ENCODE data around the gene ALOX5. TPM values are rescaled to one million over a fixed set of nuclear protein-coding genes. Genes with fewer than 3 reads are reported as not detected.

Gene ALOX5
- total and polyA plus RNA-seq, 8 donors, result 6.2 to 44.3 (median 30.8) TPM

DNA sequence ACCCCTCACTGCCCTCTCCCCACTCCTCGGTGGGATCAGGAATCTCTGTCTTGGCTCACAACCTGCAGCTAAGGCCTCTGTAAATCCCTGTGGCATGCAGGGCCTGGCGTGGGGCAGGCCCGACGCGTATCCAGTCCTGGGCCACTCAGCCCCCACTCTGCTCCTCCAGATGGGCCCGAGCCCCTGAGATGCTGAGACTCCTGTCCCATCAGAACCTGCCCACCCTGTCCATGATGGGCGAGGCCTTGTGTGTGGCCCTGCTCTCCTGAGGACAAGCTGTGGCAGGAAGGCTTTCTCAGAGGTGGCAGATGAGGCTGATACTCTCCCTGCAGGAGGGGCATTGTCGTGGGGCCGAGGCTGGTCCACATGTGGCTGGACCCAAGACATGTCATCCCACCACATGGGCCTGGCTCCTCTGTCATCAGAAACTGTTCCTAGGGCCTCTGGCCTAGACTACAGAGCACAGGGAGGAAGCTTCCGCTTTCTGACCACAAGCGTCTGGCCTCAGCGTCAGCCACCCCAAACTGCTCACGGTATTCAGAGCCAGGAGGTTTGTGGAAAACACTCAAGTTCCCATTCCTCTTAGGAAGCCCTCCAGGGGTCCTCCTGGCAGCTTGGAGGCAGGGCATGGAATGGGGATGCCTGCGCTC, 6.0 kb downstream of the ALOX5 start:
- H3K4me1 ChIP-seq, result peaks cover 0 to 15% (median 0%) of the 10 kb centered on the region in 3 donors
- no peaks in the 10 kb centered on the region for H3K9me3 ChIP-seq
- TF ChIP-seq, protein P1, sequence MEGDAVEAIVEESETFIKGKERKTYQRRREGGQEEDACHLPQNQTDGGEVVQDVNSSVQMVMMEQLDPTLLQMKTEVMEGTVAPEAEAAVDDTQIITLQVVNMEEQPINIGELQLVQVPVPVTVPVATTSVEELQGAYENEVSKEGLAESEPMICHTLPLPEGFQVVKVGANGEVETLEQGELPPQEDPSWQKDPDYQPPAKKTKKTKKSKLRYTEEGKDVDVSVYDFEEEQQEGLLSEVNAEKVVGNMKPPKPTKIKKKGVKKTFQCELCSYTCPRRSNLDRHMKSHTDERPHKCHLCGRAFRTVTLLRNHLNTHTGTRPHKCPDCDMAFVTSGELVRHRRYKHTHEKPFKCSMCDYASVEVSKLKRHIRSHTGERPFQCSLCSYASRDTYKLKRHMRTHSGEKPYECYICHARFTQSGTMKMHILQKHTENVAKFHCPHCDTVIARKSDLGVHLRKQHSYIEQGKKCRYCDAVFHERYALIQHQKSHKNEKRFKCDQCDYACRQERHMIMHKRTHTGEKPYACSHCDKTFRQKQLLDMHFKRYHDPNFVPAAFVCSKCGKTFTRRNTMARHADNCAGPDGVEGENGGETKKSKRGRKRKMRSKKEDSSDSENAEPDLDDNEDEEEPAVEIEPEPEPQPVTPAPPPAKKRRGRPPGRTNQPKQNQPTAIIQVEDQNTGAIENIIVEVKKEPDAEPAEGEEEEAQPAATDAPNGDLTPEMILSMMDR (IDR thresholded peaks at IDR 0.05), result no peak
- 89 to 90% methylated on average over 14 of the region's 14 CpGs for WGBS, 2 donors
- DNase-seq, result peak in 2 of 6 donors; percentile 50 to 58
- H3K27me3 ChIP-seq, result no peaks in the 10 kb centered on the region
- no peaks in the 10 kb centered on the region for H3K36me3 ChIP-seq
- no peak for FAIRE-seq
- intact Hi-C loops (cut with DNase I), result no loop called here
- H3K4me3 ChIP-seq, result no peak overlapping the region
- ATAC-seq, result peak in 3 of 4 donors; percentile 24 to 73 (median 68)
- H3K27ac ChIP-seq, result peak overlapping the region in 2 of 4 donors; percentile 8 to 30

DNA sequence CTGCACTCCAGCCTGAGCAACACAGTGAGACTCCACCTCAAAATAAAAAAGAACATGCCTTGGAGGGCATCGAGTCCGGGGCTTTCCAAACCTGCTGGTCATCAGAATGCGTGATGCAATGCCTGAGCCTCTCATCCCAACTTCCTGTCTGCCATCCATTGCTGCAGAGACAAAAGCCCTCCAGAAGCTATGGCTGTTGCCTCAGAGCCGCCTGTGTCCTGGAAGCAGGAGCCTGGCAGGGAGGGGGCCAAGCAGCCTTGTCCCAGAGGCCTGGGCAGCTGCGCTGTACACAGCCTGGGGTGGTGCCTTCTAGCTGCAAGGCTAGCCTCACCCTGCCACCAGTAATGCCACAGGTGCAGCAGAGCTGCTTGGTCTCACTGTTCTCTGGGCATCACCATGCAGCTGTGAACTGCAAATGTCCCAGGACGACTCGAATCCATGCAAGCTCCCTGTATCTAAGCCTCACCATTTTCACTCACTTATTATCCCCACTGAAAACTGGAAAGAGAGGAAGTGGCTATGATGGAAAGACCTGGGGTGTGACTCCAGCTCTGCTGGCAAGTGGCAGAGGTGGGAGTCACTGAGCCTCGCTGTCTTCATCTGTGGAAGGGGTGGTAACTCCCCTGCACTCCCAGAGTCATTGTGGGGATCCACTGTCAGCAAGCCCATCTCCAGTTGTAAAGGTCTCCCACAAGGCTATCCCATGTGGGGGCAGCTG, 7.0 kb downstream of the ALOX5 start:
- peak in 2 of 6 donors; percentile 30 to 47 for DNase-seq
- no peaks in the 10 kb centered on the region for H3K36me3 ChIP-seq
- H3K4me3 ChIP-seq, result no peak overlapping the region
- no peak for FAIRE-seq
- peak in 2 of 4 donors; percentile 36 to 37 for ATAC-seq
- TF ChIP-seq, protein P1 (IDR thresholded peaks at IDR 0.05), result no peak
- H3K9me3 ChIP-seq, result no peaks in the 10 kb centered on the region
- intact Hi-C loops (cut with DNase I), result no loop called here
- 89 to 90% methylated on average over 8 of the region's 8 CpGs for WGBS, 2 donors
- H3K4me1 ChIP-seq, result peaks cover 0 to 10% (median 0%) of the 10 kb centered on the region in 3 donors
- no peaks in the 10 kb centered on the region for H3K27me3 ChIP-seq
- peak overlapping the region in 1 of 4 donors; percentile 8 for H3K27ac ChIP-seq

DNA sequence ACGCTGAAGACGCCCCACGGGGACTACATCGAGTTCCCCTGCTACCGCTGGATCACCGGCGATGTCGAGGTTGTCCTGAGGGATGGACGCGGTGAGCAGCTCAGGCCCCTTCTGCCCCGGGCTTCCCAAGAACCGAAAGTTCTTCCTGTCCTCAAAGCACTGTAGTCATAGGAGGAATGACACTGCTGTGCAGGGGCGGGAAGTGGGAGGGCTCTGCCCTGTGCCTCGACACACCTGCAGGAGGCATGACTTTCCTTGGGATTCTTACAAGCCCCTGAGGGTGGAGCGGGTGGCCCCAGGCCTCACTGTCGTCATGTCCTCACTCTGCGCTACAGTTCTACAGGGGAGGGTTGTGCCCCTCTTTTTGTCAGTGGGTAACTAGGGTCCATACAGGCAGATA, 8.6 kb downstream of the ALOX5 start:
- TF ChIP-seq, protein P1 (IDR thresholded peaks at IDR 0.05), result no peak
- FAIRE-seq, result no peak
- WGBS, 2 donors, result 90 to 94% methylated on average over 17 of the region's 17 CpGs

DNA sequence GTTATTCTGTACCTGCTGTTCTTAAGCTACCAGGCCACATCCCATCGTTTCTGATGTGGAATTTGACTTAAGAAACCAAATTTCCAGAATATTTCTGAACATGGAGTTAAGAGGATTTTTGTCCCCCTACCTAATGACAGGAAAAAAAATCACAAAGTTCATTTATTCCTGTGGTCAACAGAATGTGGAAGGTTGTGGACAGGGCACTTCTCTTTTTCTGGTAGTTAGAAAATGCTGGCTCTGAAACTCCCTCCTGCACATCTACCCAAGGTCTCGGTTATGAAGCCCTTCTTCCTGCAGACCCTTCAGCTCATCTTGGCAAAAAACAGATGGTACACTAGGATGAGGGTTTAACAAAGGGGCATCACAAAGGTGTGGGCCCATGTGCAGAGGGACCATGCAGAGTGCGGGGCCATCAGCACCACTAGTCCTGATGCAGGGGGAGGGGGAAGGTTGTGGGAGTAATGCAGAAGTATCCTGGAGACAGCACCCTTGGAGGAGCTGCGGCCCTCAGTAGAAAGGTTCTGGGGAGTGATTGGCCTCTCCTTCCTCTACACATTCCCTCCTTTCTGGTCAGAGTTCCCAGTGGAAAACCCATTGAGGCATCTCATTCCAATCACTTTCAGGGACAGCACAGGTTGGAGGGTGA, 9.8 kb downstream of the ALOX5 start:
- WGBS, 2 donors, result 91 to 92% methylated on average over 4 of the region's 4 CpGs
- H3K27me3 ChIP-seq, result no peaks in the 10 kb centered on the region
- TF ChIP-seq, protein P1 (IDR thresholded peaks at IDR 0.05), result no peak
- DNase-seq (no peak), FAIRE-seq (no peak), ATAC-seq (peak in 1 of 4 donors; percentile 15)
- H3K4me3 ChIP-seq, result no peak overlapping the region
- H3K9me3 ChIP-seq, result no peaks in the 10 kb centered on the region
- no peak overlapping the region for H3K27ac ChIP-seq
- no peaks in the 10 kb centered on the region for H3K36me3 ChIP-seq
- peaks cover 0 to under 1% (median 0%) of the 10 kb centered on the region in 3 donors for H3K4me1 ChIP-seq
- intact Hi-C loops (cut with DNase I), result no loop called here

More for the DNA sequence above, 8.6 kb downstream of the ALOX5 start:
- no peaks in the 10 kb centered on the region for H3K9me3 ChIP-seq
- ATAC-seq (no peak), DNase-seq (peak in 1 of 6 donors; percentile 34)
- H3K27ac ChIP-seq, result no peak overlapping the region
- intact Hi-C loops (cut with DNase I), result no loop called here
- H3K27me3 ChIP-seq, result no peaks in the 10 kb centered on the region
- no peak overlapping the region for H3K4me3 ChIP-seq
- peaks cover 0 to 6% (median 0%) of the 10 kb centered on the region in 3 donors for H3K4me1 ChIP-seq
- H3K36me3 ChIP-seq, result no peaks in the 10 kb centered on the region

Measured in pancreas (tissue), 10 donors.